HepG2 (cell line): ENCODE measurements around the gene RHBG. TPM values are rescaled to one million over a fixed set of nuclear protein-coding genes. Genes with fewer than 3 reads are reported as not detected.

Experiments
- ATAC-seq: fragments of 200-7000 bp; cut with Tn5 transposase; 3 replicates; pipeline ENCODE4 v1.9.1; 2020; ENCODE audit warnings: mild to moderate bottlenecking, moderate library complexity
- BruUV-seq: library from RNA; stranded (reverse); fragments of 400-500 nt; replicated peaks from 2 replicates; lab custom pipeline; 2021; lab: Mats Ljungman, UMichigan
- CTCF ChIA-PET: fragments of 300-600 bp; formaldehyde crosslinking; extraction: SDS; loops from one replicate; lab custom pipeline; 2021; ENCODE audit warnings: low total read pairs, inconsistent platforms, low intra/inter-chr PET ratio; lab: Yijun Ruan, JAX
- POLR2A ChIA-PET: fragments of 350-600 bp; sonication (Branson Sonifier 250); formaldehyde crosslinking; loops from one replicate; lab custom pipeline; 2020; ENCODE audit warnings: antibody characterized with exemption, inconsistent platforms; lab: Yijun Ruan, JAX
- DNase-seq: peaks from one replicate; pipeline ENCODE4 v3.0.0-alpha.2; 2015; ENCODE audit warnings: low spot score
- FAIRE-seq: peaks from 3 replicates; lab custom pipeline; 2011; peaks lifted over from hg19 to GRCh38; lab: Jason Lieb, UNC
- H2AFZ ChIP-seq: one replicate; pipeline ENCODE4 v1.6.1; 2011; ENCODE audit warnings: low read length, inconsistent platforms
- H3K27ac ChIP-seq: fragments of 300-600 bp; 3 replicates; pipeline ENCODE4 v1.8.0; 2011; ENCODE audit warnings: mixed run types, mild to moderate bottlenecking, mixed read lengths, low read length, inconsistent platforms; ENCODE audit not compliant: insufficient read depth; ENCODE audit errors: extremely low read length
- H3K27me3 ChIP-seq, 2 experiments: fragments of 200-600 bp in 1 of 2; 2 replicates in 1 of 2; 3 replicates in 1 of 2; pipeline versions ENCODE4 v1.6.0 to v1.8.0; 2011; ENCODE audit warnings: low read length in 2 of 2, mild to moderate bottlenecking in 2 of 2, moderate library complexity in 2 of 2, inconsistent platforms in 1 of 2; ENCODE audit not compliant: insufficient read depth in 2 of 2, control insufficient read depth in 1 of 2
- H3K36me3 ChIP-seq, 2 experiments: fragments of 200-600 bp in 1 of 2; replicated peaks in 1 of 2; 2 replicates in 1 of 2; 3 replicates in 1 of 2; pipeline versions ENCODE4 v1.5.1 to v1.8.0; 2011; ENCODE audit warnings: low read length in 2 of 2, inconsistent platforms in 1 of 2; ENCODE audit not compliant: insufficient read depth in 2 of 2, control insufficient read depth in 1 of 2
- H3K4me1 ChIP-seq: 2 replicates; pipeline ENCODE4 v1.5.1; 2012; ENCODE audit warnings: low read length, inconsistent platforms; ENCODE audit not compliant: insufficient read depth
- H3K4me2 ChIP-seq: 2 replicates; pipeline ENCODE4 v1.6.0; 2011; ENCODE audit warnings: low read depth, low read length, inconsistent platforms
- H3K4me3 ChIP-seq, 3 experiments: fragments of 200-600 bp in 1 of 3; sonication (generic), shearing (Covaris generic) in 1 of 3; replicated peaks in 1 of 3; 2 replicates each; pipeline ENCODE4 v1.5.1; 2011 to 2016; ENCODE audit warnings: low read length in 3 of 3, inconsistent platforms in 2 of 3, low read depth in 2 of 3, mild to moderate bottlenecking in 2 of 3, control low read depth in 1 of 3, mixed read lengths in 1 of 3; ENCODE audit not compliant: insufficient read depth in 1 of 3
- H3K79me2 ChIP-seq: one replicate; pipeline ENCODE4 v1.6.1; 2011; ENCODE audit warnings: low read length, inconsistent platforms; ENCODE audit not compliant: insufficient read depth
- H3K9ac ChIP-seq: 2 replicates; pipeline ENCODE4 v1.6.0; 2011; ENCODE audit warnings: mild to moderate bottlenecking, low read depth, low read length, inconsistent platforms; ENCODE audit not compliant: insufficient read depth
- H3K9me3 ChIP-seq: 2 replicates; pipeline ENCODE4 v1.5.1; 2012; ENCODE audit warnings: mild to moderate bottlenecking, low read length
- H4K20me1 ChIP-seq: 2 replicates; pipeline ENCODE4 v1.6.0; 2011; ENCODE audit warnings: inconsistent platforms, mild to moderate bottlenecking, low read length, moderate library complexity; ENCODE audit not compliant: insufficient read depth
- CREB1 ChIP-seq, 2 experiments: fragments of 450-650 bp in 1 of 2; IDR thresholded peaks; 2 replicates each; pipeline ENCODE4 v1.6.1; 2016 to 2017; ENCODE audit warnings: control low read depth in 1 of 2, mild to moderate bottlenecking in 1 of 2, missing compliant biosample characterization in 1 of 2, missing genetic modification characterization in 1 of 2
- ESRRA ChIP-seq: sonication (generic); formaldehyde crosslinking; IDR thresholded peaks from 2 replicates; pipeline ENCODE4 v1.5.1; 2020; ENCODE audit warnings: mild to moderate bottlenecking, low read depth, missing genetic modification reagents
- ETV5 ChIP-seq: IDR thresholded peaks from 2 replicates; pipeline ENCODE4 v1.6.1; 2018; ENCODE audit warnings: missing biosample characterization, missing genetic modification reagents, inconsistent platforms, borderline replicate concordance
- PREB ChIP-seq: sonication (generic); formaldehyde crosslinking; IDR thresholded peaks from 2 replicates; pipeline ENCODE4 v1.4.0; 2020; ENCODE audit warnings: missing genetic modification reagents
- RNF219 ChIP-seq: sonication (generic); formaldehyde crosslinking; IDR thresholded peaks from 2 replicates; pipeline ENCODE4 v1.5.0; 2020; ENCODE audit warnings: mild to moderate bottlenecking, missing genetic modification reagents
- SOX6 ChIP-seq, 2 experiments: fragments of 450-650 bp in 1 of 2; sonication (generic) in 1 of 2; formaldehyde crosslinking in 1 of 2; IDR thresholded peaks; 2 replicates each; pipeline versions ENCODE4 v1.4.0 to v1.6.1; 2017 to 2020; ENCODE audit warnings: antibody characterized with exemption in 1 of 2, mild to moderate bottlenecking in 1 of 2, missing genetic modification reagents in 1 of 2
- ZKSCAN1 ChIP-seq: fragments of 150-350 bp; IDR thresholded peaks from 2 replicates; pipeline ENCODE4 v1.6.1; 2014; ENCODE audit warnings: low read length
- ZKSCAN8 ChIP-seq: IDR thresholded peaks from 2 replicates; pipeline ENCODE4 v1.6.1; 2016; ENCODE audit warnings: borderline replicate concordance, missing genetic modification reagents, missing compliant biosample characterization
- ZMAT5 ChIP-seq: sonication (generic); formaldehyde crosslinking; IDR thresholded peaks from 2 replicates; pipeline ENCODE4 v1.5.0; 2020; ENCODE audit warnings: mild to moderate bottlenecking, low read depth, missing genetic modification reagents, borderline replicate concordance
- ZNF160 ChIP-seq: sonication (generic); formaldehyde crosslinking; IDR thresholded peaks from 2 replicates; pipeline ENCODE4 v1.8.0; 2022; ENCODE audit warnings: mild to moderate bottlenecking, inconsistent platforms, missing genetic modification reagents
- ZNF350 ChIP-seq: sonication (generic); formaldehyde crosslinking; IDR thresholded peaks from 2 replicates; pipeline ENCODE4 v1.4.0; 2020; ENCODE audit warnings: mild to moderate bottlenecking, low read depth, missing genetic modification reagents, borderline replicate concordance
- ZNF564 ChIP-seq: sonication (generic); formaldehyde crosslinking; IDR thresholded peaks from 2 replicates; pipeline ENCODE4 v1.8.1; 2023; ENCODE audit warnings: mild to moderate bottlenecking, missing genetic modification reagents
- WGBS: methylation state at CpG from one replicate; pipeline ENCODE4 v1.1.6; 2017; ENCODE audit warnings: low lambda C conversion rate; 5-methylcytosine and 5-hydroxymethylcytosine counted together
- in situ Hi-C: cut with HindIII; loops from 2 replicates; pipeline ENCODE4 v1.10.0; 2017; ENCODE audit warnings: low pct_unique_long_range_greater_than_20kb; ENCODE audit not compliant: extremely low pct_ligation_motif_present
- intact Hi-C: fragments of 100-400 bp; cut with micrococcal nuclease; formaldehyde crosslinking; loops from one replicate; pipeline ENCODE4 v1.10.0; 2022; ENCODE audit not compliant: unreplicated experiment
- polyA plus RNA-seq, 8 experiments: library from polyadenylated mRNA; depleted of rRNA in 3 of 8; stranded (reverse) in 7 of 8; unstranded in 1 of 8; fragments of >200 nt; fragmentation: Illumina TruSeq in 4 of 8; extraction: Trizol in 4 of 8; gene quantifications; 2 replicates each; pipeline versions ENCODE4 v1.2.1 to v1.2.3, GENCODE V29; 2011 to 2016; ENCODE audit warnings: low read depth in 4 of 8, missing spikeins in 1 of 8, mixed read lengths in 1 of 8; ENCODE audit not compliant: insufficient read depth in 1 of 8
- total RNA-seq, 5 experiments: library from RNA; depleted of rRNA; stranded (reverse); fragments of >200 nt; fragmentation: Illumina TruSeq; extraction: Trizol; gene quantifications; 2 replicates each; pipeline ENCODE4 v1.2.3, GENCODE V29; 2016; ENCODE audit warnings: low read depth in 1 of 5

RHBG gene
- total and polyA plus RNA-seq, 2 of the 13 experiments (the other 11 are each of a cell fraction or from before 2014, with no cell fraction given): 61.8 to 73.5 TPM

- TF ChIP-seq RNF219 (CRISPR knock-in tag): no peak
- no peak for TF ChIP-seq ESRRA (CRISPR knock-in tag)
- TF ChIP-seq ZKSCAN1: no peak
- TF ChIP-seq ETV5 (CRISPR knock-in tag): no peak
- TF ChIP-seq, all 625 proteins: peak for 0
These were observed 59.8 kb downstream of the RHBG start (continued) for GRCh38 chr1:156428746-156429288.

GRCh38 chr1:156429313-156430060, 60.5 kb downstream of the RHBG start:
- H4K20me1 ChIP-seq: no peaks in the 10 kb centered on the region
- ATAC-seq (no peak), FAIRE-seq (no peak), DNase-seq (no peak)
- TF ChIP-seq ZNF350 (CRISPR knock-in tag) (no peak), ZNF160 (no peak), PREB (CRISPR knock-in tag) (no peak), ZMAT5 (CRISPR knock-in tag) (no peak), ZKSCAN8 (CRISPR knock-in tag) (no peak), ZNF564 (CRISPR knock-in tag) (no peak), CREB1 (IDR thresholded peaks at IDR 0.05) (peak; percentile 42; the same call in 1 of the 2 replicates), CREB1 (CRISPR knock-in tag; IDR thresholded peaks at IDR 0.05) (no peak), SOX6 (IDR thresholded peaks at IDR 0.05) (no peak), SOX6 (CRISPR knock-in tag; IDR thresholded peaks at IDR 0.05) (no peak)
- in situ Hi-C loops (no loop called here), intact Hi-C loops (no loop called here)
- no peak overlapping the region for H2AFZ ChIP-seq
- no peak overlapping the region for H3K27ac ChIP-seq
- H3K4me2 ChIP-seq: no peak overlapping the region
- ChIA-PET CTCF (no interaction called here), POLR2A (no interaction called here)
- no peak overlapping the region for H3K4me3 ChIP-seq
- H3K79me2 ChIP-seq: no peaks in the 10 kb centered on the region
- no peaks in the 10 kb centered on the region for H3K4me1 ChIP-seq
- H3K27me3 ChIP-seq: peaks cover 9 to 84% of the 10 kb centered on the region in 2 experiments; a peak in 4 of 5 replicates
- WGBS: 11% methylated on average over 13 of the region's 13 CpGs
- H3K9ac ChIP-seq: no peak overlapping the region
- no peaks in the 10 kb centered on the region for H3K36me3 ChIP-seq
- BruUV-seq: no TSS peak
- H3K9me3 ChIP-seq: no peaks in the 10 kb centered on the region
